Ishikawa (cell line): ENCODE measurements around the gene FGF14.

ENCODE experiments used
- CEBPB ChIP-seq: IDR thresholded peaks from 2 replicates; pipeline ENCODE4 v1.6.1; 2012
- EGR1 ChIP-seq: IDR thresholded peaks from 2 replicates; pipeline ENCODE4 v1.6.1; 2012
- EP300 ChIP-seq: IDR thresholded peaks from 2 replicates; pipeline ENCODE4 v1.6.1; 2012; ENCODE audit warnings: borderline replicate concordance
- FOXM1 ChIP-seq: IDR thresholded peaks from 2 replicates; pipeline ENCODE4 v1.6.1; 2012; ENCODE audit warnings: low read depth, borderline replicate concordance
- MAX ChIP-seq: IDR thresholded peaks from 2 replicates; pipeline ENCODE4 v1.6.1; 2012
- NFIC ChIP-seq: IDR thresholded peaks from 2 replicates; pipeline ENCODE4 v1.6.1; 2012
- RAD21 ChIP-seq: IDR thresholded peaks from 2 replicates; pipeline ENCODE4 v1.6.1; 2012; ENCODE audit warnings: low read depth
- TAF1 ChIP-seq: IDR thresholded peaks from 2 replicates; pipeline ENCODE4 v1.6.1; 2012; ENCODE audit warnings: low read depth, mild to moderate bottlenecking
- TEAD4 ChIP-seq: IDR thresholded peaks from 2 replicates; pipeline ENCODE4 v1.6.1; 2012
- YY1 ChIP-seq: IDR thresholded peaks from 2 replicates; pipeline ENCODE4 v1.6.1; 2012; ENCODE audit warnings: low read depth
- TF ChIP-seq, protein P1 (sequence below): IDR thresholded peaks from 2 replicates; pipeline ENCODE4 v1.6.1; 2012; ENCODE audit warnings: low read depth, mild to moderate bottlenecking

- TF ChIP-seq EP300 (no peak), YY1 (no peak), TAF1 (no peak), EGR1 (no peak), RAD21 (no peak), TEAD4 (no peak), CEBPB (no peak), NFIC (no peak), MAX (no peak), FOXM1 (no peak)
- TF ChIP-seq, protein P1, sequence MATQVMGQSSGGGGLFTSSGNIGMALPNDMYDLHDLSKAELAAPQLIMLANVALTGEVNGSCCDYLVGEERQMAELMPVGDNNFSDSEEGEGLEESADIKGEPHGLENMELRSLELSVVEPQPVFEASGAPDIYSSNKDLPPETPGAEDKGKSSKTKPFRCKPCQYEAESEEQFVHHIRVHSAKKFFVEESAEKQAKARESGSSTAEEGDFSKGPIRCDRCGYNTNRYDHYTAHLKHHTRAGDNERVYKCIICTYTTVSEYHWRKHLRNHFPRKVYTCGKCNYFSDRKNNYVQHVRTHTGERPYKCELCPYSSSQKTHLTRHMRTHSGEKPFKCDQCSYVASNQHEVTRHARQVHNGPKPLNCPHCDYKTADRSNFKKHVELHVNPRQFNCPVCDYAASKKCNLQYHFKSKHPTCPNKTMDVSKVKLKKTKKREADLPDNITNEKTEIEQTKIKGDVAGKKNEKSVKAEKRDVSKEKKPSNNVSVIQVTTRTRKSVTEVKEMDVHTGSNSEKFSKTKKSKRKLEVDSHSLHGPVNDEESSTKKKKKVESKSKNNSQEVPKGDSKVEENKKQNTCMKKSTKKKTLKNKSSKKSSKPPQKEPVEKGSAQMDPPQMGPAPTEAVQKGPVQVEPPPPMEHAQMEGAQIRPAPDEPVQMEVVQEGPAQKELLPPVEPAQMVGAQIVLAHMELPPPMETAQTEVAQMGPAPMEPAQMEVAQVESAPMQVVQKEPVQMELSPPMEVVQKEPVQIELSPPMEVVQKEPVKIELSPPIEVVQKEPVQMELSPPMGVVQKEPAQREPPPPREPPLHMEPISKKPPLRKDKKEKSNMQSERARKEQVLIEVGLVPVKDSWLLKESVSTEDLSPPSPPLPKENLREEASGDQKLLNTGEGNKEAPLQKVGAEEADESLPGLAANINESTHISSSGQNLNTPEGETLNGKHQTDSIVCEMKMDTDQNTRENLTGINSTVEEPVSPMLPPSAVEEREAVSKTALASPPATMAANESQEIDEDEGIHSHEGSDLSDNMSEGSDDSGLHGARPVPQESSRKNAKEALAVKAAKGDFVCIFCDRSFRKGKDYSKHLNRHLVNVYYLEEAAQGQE = no peak
Observed at GRCh38 chr13:101811881-101812280, 590.0 kb downstream of the FGF14 start.
